HG03097 (cell line): Measurements from ENCODE around the gene TSC22D4.

Source experiments
- ATAC-seq: cut with Tn5 transposase; IDR thresholded peaks from one replicate; pipeline ENCODE4 v1.9.1; 2021; ENCODE audit not compliant: unreplicated experiment, low FRiP score

Gene TSC22D4

GRCh38 chr7:100493476-100494264 is 14.7 kb upstream of the TSC22D4 start:
- no peak for ATAC-seq

- ATAC-seq: no peak
Observed at GRCh38 chr7:100492738-100493475, 13.9 kb upstream of the TSC22D4 start.

GRCh38 chr7:100491192-100491578 is 12.2 kb upstream of the TSC22D4 start:
- no peak for ATAC-seq

GRCh38 chr7:100490483-100491191 is 11.6 kb upstream of the TSC22D4 start:
- no peak for ATAC-seq

- ATAC-seq: no peak
Observed at GRCh38 chr7:100489824-100490223, 10.8 kb upstream of the TSC22D4 start.

- no peak for ATAC-seq
Observed at GRCh38 chr7:100489121-100489520, 10.1 kb upstream of the TSC22D4 start.

GRCh38 chr7:100488333-100489095 is 9.5 kb upstream of the TSC22D4 start:
- ATAC-seq: no peak

GRCh38 chr7:100486753-100487446 is 7.9 kb upstream of the TSC22D4 start:
- ATAC-seq: no peak

- ATAC-seq: no peak
Observed at GRCh38 chr7:100486111-100486636, 7.2 kb upstream of the TSC22D4 start.

GRCh38 chr7:100485471-100485876 is 6.5 kb upstream of the TSC22D4 start:
- ATAC-seq: no peak

GRCh38 chr7:100484673-100485045 is 5.6 kb upstream of the TSC22D4 start:
- no peak for ATAC-seq

- peak; percentile 6 for ATAC-seq
Observed at GRCh38 chr7:100483722-100484672, 5.0 kb upstream of the TSC22D4 start, which contains the start of gene NYAP1. TSS of gene NYAP1 (plus strand) at chr7:100483927. CDS start at chr7:100485312, 1,385 bp downstream.

GRCh38 chr7:100483090-100483721 is 4.2 kb upstream of the TSC22D4 start:
- ATAC-seq: peak; percentile 44

- no peak for ATAC-seq
Observed at GRCh38 chr7:100482728-100483089, 3.7 kb upstream of the TSC22D4 start.

GRCh38 chr7:100481466-100481865 is 2.5 kb upstream of the TSC22D4 start:
- no peak for ATAC-seq

GRCh38 chr7:100477871-100478267 is 1.1 kb downstream of the TSC22D4 start:
- no peak for ATAC-seq

- no peak for ATAC-seq
Observed at GRCh38 chr7:100476903-100477870, 1.8 kb downstream of the TSC22D4 start.
